GM13977 (cell line): Measurements from ENCODE around the gene SMIM35.
"Not testable (repeated sequence)": the region's sequence is repeated elsewhere in the genome, so short reads cannot be mapped to it uniquely, and the experiment has no call there.

Experiments
- DNase-seq: peaks from one replicate; pipeline ENCODE4 v3.0.0; 2012; ENCODE audit warnings: low spot score
- in situ Hi-C: fragments of 300-500 bp; cut with MboI; formaldehyde crosslinking; loops from one replicate; pipeline ENCODE4 v1.12.0; 2022; ENCODE audit warnings: low sequenced_read_pairs, low pct_unique_long_range_greater_than_20kb, mixed read lengths, inconsistent platforms; ENCODE audit not compliant: unreplicated experiment
- TF ChIP-seq, protein P1 (sequence below): IDR thresholded peaks from 2 replicates; pipeline ENCODE4 v1.5.1; 2012; ENCODE audit warnings: mild to moderate bottlenecking, control low read depth; ENCODE audit not compliant: insufficient read depth; ENCODE audit errors: extremely low read depth, missing control alignments

The SMIM35 gene

DNA sequence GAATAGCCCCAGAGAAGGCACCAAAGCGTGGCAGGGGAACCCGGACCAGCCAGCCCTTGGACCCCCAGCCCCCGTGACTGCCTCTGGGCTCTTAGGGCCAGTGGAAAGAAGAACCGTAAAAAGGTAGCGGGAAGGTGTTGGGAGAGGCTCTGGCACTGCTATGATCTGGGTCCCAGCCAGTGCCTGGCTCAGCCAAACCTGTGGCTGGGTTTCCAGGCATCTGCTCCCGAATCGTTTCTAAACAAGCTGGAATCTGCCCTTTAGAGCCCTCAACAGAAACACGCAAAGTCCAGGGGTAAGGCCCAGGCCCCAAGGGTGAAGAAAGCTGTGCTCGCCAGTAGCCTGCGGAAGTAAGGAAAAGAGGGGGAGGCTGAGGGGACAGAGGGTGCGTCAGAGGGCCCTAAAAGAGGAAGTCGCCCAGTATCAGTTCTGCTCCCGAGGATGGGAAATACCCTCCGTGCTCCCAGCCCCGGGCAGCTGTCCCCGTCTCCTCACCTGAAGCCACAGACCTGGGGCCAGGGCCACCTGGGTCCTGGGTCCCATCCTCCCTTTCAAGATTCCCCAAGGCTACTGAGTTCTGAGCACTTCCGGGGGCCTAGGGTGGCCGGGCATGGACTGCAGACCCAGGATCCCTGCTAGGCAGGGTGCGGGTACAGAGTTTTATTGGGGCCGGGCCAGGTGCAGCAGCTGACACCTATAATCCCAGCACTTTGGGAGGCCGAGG lies 75.9 kb downstream of the SMIM35 start:
- in situ Hi-C loops: no loop called here
- TF ChIP-seq, protein P1, sequence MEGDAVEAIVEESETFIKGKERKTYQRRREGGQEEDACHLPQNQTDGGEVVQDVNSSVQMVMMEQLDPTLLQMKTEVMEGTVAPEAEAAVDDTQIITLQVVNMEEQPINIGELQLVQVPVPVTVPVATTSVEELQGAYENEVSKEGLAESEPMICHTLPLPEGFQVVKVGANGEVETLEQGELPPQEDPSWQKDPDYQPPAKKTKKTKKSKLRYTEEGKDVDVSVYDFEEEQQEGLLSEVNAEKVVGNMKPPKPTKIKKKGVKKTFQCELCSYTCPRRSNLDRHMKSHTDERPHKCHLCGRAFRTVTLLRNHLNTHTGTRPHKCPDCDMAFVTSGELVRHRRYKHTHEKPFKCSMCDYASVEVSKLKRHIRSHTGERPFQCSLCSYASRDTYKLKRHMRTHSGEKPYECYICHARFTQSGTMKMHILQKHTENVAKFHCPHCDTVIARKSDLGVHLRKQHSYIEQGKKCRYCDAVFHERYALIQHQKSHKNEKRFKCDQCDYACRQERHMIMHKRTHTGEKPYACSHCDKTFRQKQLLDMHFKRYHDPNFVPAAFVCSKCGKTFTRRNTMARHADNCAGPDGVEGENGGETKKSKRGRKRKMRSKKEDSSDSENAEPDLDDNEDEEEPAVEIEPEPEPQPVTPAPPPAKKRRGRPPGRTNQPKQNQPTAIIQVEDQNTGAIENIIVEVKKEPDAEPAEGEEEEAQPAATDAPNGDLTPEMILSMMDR: no peak
- DNase-seq: peak; percentile 78

DNA sequence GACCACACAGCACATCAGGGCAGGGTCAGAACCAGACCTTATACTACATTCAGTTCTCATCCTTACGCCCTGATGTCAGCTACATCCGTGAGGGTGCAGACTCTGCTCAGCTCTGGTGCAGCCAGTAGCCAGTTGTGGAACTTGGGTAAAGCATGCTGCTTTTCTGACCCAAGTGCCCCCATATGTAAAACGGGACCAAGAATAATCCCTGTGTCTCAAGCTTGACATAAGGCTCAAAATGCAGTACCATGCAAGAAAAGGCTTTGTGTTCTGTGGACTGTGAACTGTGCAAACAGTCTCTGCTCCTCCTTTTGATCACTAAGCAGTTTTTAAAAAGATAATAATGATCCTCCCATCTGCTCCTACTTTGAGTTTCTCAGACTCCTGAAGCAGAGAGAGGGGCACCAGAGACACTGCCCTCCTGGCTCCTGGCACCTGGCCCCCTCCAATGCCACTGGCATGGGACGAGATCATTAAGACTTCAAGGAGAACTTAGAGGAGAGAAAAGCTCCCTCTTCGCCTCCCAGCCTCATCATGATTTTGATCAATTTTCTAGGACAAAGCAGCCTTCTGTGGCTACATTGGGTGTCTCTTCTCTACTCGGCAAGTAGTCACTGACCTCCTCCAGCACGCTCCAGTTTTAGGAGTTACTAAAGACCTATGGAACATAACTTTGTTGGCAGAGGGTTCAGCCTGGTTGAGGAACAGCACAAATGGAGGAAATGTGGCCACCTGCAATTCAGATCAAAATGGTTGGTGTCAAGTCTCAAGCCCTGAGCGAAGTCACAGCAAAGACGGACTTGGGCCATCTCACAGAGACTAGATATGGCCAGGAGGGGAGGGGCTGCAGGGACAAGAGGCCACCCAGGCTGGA lies 76.7 kb downstream of the SMIM35 start:
- TF ChIP-seq, protein P1: no peak
- DNase-seq: no peak
- in situ Hi-C loops: no loop called here

DNA sequence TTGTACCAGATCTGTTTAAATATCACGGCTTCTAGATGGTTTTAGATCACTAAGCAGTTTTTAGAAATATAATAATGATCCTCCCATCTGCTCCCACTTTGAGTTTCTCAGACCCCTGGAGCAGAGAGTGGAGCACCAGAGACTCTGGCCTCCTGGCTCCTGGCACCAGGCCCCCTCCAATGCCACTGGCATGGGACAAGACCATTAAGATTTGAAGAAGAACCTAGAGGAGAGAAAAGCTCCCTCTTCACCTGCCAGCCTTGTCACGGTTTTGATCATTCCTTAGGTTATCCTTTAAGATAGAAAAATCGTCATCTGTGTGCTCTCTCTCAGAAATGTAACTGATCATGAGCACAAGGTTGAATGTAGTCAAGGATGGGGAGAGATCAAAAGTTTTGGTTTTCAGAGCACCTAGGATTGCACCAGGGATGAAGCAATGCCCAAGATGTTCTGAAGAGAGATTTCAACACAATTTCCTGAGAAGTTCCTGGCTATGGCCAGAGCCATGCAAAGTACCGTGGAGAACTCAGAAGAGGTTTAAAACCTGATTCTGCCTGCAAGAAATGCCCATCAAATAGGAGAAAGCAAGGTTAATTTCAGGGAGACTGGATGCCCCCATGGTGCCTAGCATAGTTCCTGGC lies 78.4 kb downstream of the SMIM35 start:
- TF ChIP-seq, protein P1: no peak
- no peak for DNase-seq
- in situ Hi-C loops: no loop called here

DNA sequence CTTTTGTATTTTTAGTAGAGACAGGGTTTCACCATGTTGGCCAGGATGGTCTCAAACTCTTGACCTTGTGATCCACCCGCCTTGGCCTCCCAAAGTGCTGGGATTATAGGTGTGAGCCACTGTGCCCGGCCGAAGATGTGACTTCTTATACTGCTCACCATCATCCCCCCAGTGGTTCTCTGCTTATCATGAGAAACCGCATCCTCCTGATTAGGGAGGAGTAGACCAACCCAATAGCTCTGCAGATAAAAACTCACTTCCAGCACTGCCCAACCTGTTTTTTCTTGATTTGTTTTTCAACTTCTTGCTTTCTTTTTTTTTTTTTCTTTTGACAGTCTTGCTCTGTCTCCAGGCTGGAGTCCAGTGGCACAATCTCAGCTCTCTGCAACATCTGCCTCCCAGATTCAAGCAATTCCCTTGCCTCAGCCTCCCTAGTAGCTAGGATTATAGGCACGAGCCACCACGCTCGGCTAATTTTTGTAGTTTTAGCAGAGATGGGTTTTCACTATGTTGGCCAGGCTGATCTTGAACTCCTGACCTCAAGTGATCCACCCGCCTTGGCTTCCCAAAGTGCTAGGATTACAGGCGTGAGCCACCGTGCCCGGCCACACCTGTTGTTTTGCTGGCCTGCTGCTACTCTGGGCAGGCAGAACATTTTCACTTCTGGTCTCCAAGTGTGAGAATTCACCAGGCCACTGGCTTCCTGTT lies 79.0 kb downstream of the SMIM35 start:
- DNase-seq, in situ Hi-C loops: not testable (repeated sequence)

DNA sequence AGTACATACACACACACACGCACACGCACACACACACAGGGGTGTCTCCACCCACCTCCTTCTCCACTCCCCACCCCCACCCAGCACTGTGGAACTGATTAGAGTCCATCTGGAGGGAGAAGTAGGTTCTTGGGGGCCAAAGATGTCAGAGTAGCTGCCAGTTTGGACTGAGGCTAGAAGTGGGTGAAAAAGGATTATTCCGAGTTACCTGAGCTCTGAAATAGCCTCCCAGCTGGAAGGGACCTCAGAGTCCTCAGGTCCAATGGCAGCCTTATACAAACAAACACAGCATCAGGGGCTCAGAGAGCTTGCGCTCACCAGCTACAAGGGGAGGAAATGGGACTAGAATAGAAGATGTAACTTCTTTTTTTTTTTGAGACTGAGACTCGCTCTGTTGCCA lies 79.7 kb downstream of the SMIM35 start:
- in situ Hi-C loops: no loop called here
- TF ChIP-seq, protein P1: no peak
- no peak for DNase-seq

DNA sequence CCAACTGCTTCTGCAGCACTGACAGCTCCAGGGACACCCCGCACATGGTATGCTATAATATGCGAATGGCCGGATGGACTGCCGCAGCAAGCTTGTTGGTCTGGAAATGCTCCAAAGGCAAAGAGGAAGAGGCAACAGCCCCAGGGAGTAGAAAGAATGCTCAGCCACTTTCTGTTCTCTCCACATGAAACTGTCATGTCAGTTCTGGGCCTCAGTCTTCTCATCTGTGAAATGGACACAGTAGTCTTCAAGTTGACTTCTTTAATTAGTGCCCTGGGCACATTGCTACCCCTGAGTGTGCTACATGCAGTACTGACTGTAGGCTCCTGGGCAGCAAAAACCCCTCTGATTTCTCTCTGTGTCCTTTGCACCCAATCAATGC lies 80.6 kb downstream of the SMIM35 start:
- DNase-seq: no peak
- in situ Hi-C loops: no loop called here
- TF ChIP-seq, protein P1: no peak
